ENCODE results near the gene HDLBP.

HDLBP gene

GRCh38 chr2:241178961-241179360, 136.5 kb downstream of the HDLBP start:
- DNase-seq (ENCODE audit: low read depth) = no peak
- TF ChIP-seq, protein P1, sequence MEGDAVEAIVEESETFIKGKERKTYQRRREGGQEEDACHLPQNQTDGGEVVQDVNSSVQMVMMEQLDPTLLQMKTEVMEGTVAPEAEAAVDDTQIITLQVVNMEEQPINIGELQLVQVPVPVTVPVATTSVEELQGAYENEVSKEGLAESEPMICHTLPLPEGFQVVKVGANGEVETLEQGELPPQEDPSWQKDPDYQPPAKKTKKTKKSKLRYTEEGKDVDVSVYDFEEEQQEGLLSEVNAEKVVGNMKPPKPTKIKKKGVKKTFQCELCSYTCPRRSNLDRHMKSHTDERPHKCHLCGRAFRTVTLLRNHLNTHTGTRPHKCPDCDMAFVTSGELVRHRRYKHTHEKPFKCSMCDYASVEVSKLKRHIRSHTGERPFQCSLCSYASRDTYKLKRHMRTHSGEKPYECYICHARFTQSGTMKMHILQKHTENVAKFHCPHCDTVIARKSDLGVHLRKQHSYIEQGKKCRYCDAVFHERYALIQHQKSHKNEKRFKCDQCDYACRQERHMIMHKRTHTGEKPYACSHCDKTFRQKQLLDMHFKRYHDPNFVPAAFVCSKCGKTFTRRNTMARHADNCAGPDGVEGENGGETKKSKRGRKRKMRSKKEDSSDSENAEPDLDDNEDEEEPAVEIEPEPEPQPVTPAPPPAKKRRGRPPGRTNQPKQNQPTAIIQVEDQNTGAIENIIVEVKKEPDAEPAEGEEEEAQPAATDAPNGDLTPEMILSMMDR (conservative IDR thresholded peaks at IDR 0.05; ENCODE audit: low read length) = no peak
- H3K4me3 ChIP-seq (ENCODE audit: low read length) = no peak overlapping the region

DNA sequence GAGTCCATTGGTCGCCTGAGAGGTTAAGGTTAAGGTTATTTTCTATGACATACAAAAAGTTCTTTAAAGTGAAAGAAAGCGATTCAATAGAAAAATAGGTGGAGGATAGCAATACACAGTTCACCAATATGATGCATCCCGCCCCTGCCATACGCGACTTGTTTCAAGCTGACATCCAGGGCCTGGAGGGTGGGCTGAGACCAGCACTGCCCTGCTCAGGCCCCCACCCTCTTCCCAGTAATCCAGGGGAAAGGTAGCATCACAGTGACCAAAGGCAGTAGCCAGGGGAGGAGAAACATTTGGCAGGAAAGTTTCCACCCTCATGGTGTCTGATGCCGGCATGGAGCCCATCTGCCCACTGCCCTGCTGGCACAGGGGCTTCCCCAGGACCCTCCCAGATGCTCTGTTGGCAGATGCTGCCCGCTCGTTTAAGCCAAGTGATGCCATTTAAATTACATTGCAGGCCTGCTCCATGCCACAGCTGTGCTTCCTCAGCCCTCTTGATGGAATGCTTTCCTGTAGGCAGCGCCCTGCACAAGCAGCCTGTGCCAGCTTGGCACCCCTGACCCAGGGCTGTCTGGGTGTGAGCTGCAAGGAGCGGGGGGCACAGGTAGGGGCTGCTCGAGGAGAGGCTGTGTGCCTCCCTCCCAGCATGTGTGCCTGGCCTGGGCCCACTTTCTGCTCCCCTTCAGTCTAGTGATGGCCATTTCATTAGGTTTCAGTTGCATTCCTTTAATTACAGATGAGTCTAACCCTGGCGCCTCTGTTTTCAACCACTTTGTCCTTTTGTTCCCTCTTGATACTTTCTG, 137.7 kb downstream of the HDLBP start:
- DNase-seq (ENCODE audit: low read depth) = no peak
- H3K4me3 ChIP-seq (ENCODE audit: low read length) = no peak overlapping the region
- TF ChIP-seq, protein P1 (conservative IDR thresholded peaks at IDR 0.05; ENCODE audit: low read length) = no peak

Measured in AG10803 (cell line).